Spleen (tissue), 7 donors: ENCODE measurements around the gene KCND3.

Experiments used
- CTCF ChIP-seq, 11 experiments: fragments of 200-600 bp in 7 of 11; fragments of 450-650 bp in 4 of 11; sonication (generic) in 4 of 11; IDR thresholded peaks in 8 of 11; conservative IDR thresholded peaks in 3 of 11; 1 replicate in 7 of 11; 2 replicates in 4 of 11; pipeline versions ENCODE4 v1.4.0 to v1.8.0; 2016 to 2021; ENCODE audit warnings: antibody characterized with exemption in 11 of 11, inconsistent platforms in 4 of 11, mild to moderate bottlenecking in 1 of 11
- POLR2A ChIP-seq, 3 donors: fragments of 450-650 bp; IDR thresholded peaks; one replicate each; pipeline ENCODE4 v1.5.1; 2017; ENCODE audit warnings: antibody characterized with exemption in 3 of 3, mild to moderate bottlenecking in 1 of 3
- donor health status: DM: no; HTN: no; CAD: no; lungs with moderate emphysema.
- donor health status: DM: no; HTN: no; CAD: no.
- donor health status: DM: no; HTN: no; CAD: no.

GRCh38 chr1:111761717-111762116 lies 227.8 kb downstream of the KCND3 start:
- TF ChIP-seq CTCF (IDR thresholded peaks at IDR 0.05 in 8 of 11, conservative IDR thresholded peaks at IDR 0.05 in 3 of 11) (no peak), POLR2A (IDR thresholded peaks at IDR 0.05) (no peak)
